HS-27A (cell line): ENCODE measurements around the gene TMC3.

ENCODE experiments used
- DNase-seq: peaks from one replicate; pipeline ENCODE4 v3.0.0-alpha.2; 2012; ENCODE audit warnings: low read depth, missing footprints

TMC3 gene

GRCh38 chr15:81297603-81298575 is 76.1 kb downstream of the TMC3 start:
- DNase-seq: no peak

DNA sequence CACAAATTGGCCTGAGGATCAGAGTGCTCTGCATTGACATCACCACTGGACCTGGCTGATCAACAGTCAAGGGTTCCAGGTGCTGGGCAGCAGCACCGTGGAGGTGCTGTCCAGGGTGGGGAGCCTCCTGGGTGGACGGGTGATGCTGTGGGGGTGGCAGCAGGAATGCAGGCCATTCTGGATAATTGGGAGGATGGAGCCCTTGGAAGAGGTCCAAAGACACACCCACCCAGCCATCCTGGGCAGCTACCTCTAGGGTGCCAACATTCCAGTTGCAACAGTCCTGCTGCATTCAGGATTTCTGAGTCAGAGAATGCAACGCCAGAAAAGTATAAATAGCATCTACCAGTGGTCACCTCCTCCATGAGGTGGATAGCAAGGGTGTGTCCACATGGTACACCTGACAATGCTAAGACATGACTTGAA is 76.9 kb downstream of the TMC3 start:
- peak; percentile 68 for DNase-seq

DNA sequence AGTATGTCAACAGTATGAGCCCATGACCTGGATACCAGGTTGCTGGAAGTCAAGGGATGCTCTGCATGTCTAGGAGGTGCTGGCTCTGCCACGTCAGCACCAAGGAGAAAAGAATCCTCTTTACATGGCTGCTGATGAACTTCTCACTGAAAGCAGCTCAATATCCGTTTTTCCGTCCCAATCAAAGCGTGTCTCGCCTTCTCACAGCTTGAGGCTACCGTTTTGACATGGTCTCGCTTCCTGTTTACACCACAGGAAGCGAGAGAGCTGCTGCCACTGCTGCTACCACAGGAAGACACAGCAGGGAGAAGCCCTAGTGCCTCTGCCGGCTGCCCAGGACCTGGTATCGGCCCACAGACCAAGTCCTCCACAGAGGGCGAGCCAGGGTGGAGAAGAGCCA is 77.3 kb downstream of the TMC3 start:
- DNase-seq: no peak

- DNase-seq: no peak
Observed at GRCh38 chr15:81296186-81296585, 77.8 kb downstream of the TMC3 start.

DNA sequence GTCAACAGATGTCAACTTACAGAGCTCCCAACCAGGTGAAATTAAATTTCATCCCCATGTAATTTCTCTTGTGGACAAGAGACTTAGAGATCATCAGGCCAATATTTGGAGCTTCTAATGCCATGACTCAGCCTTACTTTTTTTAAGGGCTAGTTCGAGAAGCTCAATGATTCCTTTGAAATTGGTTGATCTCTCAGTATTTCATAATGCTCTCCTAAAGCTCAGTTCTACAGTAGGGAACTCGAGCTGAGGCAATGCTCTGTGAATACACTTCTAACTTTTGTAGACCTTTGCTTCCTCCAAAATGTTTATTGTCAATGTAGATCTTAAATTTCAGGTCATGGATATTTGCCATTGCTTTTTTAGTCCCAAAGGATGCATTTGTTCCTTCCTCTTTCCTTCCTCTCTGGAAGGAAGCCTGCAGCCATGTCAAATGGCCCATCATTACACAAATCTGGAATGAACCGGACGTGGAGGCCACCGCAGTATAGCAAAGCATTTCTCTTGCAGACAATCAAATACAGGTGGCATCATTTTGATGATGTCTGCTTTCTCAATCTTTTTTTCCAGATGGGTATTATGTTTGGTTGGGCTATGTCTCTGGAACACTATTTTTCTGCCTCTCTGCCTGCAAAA is 78.4 kb downstream of the TMC3 start:
- DNase-seq: no peak

GRCh38 chr15:81294516-81294880 is 79.5 kb downstream of the TMC3 start:
- no peak for DNase-seq

GRCh38 chr15:81293728-81294515 is 80.1 kb downstream of the TMC3 start:
- no peak for DNase-seq

GRCh38 chr15:81292523-81293001 is 81.5 kb downstream of the TMC3 start:
- DNase-seq: no peak

GRCh38 chr15:81291916-81292522 is 82.0 kb downstream of the TMC3 start:
- DNase-seq: no peak

DNA sequence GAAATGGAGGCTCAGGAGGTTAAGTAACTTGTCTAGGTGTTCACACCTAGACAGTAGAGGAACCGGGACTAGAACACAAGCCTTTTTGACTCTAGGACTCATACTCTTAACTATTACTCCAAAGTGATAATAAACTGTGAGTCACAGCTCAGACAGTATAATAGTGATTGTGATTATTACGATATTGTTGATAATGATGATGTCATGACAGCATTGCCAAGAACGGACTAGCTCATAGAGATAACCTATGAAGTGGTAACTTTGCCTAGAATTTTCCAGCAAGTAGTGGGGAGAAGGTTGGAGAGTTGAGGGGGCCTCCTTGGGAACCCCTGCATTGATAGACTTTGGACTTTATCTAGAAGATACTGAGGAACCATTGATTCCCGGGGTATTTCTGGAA is 84.1 kb downstream of the TMC3 start:
- DNase-seq: no peak

DNA sequence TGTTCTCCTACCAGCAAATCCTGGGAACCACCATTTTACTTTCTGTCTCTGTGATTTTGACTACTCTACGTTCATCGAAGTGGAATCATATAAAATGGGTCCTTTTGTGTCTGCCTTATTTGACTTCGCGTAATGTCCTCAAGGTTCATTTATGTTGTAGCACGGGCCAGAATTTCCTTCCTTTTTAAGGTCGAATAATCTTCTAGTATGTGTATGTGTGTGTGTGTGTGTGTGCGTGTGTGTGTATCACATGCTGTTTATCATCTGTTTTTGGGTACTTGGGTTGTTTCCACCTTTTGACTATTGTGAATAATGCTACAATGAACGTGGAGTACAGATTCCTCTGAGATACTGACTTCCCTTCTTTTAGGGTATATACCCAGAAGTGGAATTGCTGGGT is 85.4 kb downstream of the TMC3 start:
- DNase-seq: no peak

GRCh38 chr15:81288040-81288439 is 86.0 kb downstream of the TMC3 start:
- no peak for DNase-seq

DNA sequence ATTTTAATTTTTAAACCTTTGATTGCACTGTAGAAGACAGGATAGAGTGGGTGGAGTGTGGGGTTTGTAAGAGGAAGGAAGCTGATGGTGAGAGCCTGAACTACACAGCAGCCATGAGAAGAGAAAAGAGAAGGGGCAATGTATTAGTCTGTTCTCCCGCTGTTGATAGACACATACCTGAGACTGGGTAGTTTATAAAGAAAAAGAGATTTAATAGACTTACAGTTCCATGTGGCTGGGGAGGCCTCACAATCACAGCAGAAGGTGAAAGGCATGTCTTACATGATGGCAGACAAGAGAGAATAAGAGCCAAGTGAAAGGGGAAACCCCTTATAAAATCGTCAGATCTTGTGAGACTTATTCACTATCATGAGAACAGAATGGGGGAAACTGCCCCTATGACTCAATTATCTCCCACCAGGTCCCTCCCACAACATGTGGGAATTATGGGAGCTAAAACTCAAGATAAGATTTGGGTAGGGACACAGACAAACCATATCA is 87.3 kb downstream of the TMC3 start:
- DNase-seq: no peak

- no peak for DNase-seq
Observed at GRCh38 chr15:81285461-81285860, 88.6 kb downstream of the TMC3 start.

DNA sequence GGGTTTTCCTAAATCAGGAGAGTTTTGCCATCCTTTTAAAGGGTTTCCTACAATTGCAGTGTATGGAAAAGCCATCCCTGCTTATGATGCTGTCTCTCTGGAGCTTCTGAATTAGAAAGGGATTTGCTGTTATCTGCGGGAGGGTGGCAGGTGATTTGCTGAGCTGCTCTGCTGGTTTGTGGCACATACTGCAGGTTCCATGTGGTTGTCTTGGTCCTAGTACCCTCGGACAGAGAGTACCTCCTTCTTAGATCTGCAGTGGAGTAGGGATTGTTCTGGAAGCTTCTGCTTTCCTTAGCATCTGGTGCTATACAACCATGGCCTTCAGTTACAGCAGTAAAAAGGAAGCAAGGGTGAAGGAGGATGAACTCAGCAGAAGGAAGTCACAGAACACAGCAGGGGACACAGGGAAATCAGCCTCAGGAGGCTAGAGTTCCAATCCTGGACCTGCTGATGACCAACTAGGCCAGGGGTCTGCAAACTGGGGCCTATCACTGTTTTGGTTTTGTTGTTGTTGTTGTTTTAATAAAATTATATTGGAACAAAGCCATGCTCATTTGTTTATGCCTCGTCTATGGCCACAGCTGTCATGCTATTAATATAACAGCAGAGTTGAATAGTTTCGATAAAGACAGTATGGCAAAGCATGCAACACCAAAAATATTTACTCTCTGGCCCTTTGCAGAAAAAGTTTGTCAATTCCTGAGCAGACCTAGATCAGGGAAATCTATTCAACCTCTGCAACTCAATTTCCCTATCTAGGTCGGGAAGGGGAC is 89.6 kb downstream of the TMC3 start:
- DNase-seq: no peak

GRCh38 chr15:81282911-81283310 is 91.1 kb downstream of the TMC3 start:
- DNase-seq: no peak

DNA sequence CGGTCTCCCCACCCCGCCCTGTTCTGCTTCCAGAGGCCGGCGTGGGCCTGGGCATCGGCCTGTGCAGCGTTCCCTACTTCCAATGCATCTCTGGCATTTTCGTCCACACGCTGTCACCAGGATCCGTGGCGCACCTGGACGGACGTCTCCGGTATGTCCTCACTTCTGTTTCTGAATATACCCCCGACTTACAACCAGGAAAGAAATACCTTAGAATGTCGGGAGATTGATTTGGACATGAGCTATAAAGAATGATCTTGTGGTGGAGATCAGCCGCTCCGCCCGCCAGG is 91.5 kb downstream of the TMC3 start:
- DNase-seq: no peak

- DNase-seq: no peak
Observed at GRCh38 chr15:81281766-81282605, 92.0 kb downstream of the TMC3 start.

- DNase-seq: no peak
Observed at GRCh38 chr15:81281456-81281735, 92.6 kb downstream of the TMC3 start.
